IPS-20b (cell line): ENCODE data around the gene HOXB9.

Source experiments
- H3K27ac ChIP-seq: one replicate; pipeline ENCODE4 v1.5.1; 2013; ENCODE audit warnings: low read length
- H3K27me3 ChIP-seq: 2 replicates; pipeline ENCODE4 v1.6.1; 2013; ENCODE audit warnings: mild to moderate bottlenecking, low read length, inconsistent platforms; ENCODE audit not compliant: insufficient read depth
- H3K36me3 ChIP-seq: 2 replicates; pipeline ENCODE4 v1.6.1; 2013; ENCODE audit warnings: low read depth, mild to moderate bottlenecking, inconsistent platforms, low read length, moderate library complexity; ENCODE audit not compliant: insufficient read depth
- H3K4me1 ChIP-seq: 2 replicates; pipeline ENCODE4 v1.6.1; 2013; ENCODE audit warnings: mild to moderate bottlenecking, control low read depth, inconsistent platforms, low read length, moderate library complexity; ENCODE audit not compliant: insufficient read depth
- H3K4me3 ChIP-seq: 2 replicates; pipeline ENCODE4 v1.5.1; 2013; ENCODE audit warnings: mild to moderate bottlenecking, low read length, inconsistent platforms
- H3K9ac ChIP-seq: 2 replicates; pipeline ENCODE4 v1.6.1; 2013; ENCODE audit warnings: low read depth, mild to moderate bottlenecking, inconsistent platforms, low read length, moderate library complexity
- H3K9me3 ChIP-seq: 2 replicates; pipeline ENCODE4 v1.6.1; 2013; ENCODE audit warnings: mild to moderate bottlenecking, low read depth, low read length, inconsistent platforms; ENCODE audit not compliant: insufficient read depth

Gene HOXB9

DNA sequence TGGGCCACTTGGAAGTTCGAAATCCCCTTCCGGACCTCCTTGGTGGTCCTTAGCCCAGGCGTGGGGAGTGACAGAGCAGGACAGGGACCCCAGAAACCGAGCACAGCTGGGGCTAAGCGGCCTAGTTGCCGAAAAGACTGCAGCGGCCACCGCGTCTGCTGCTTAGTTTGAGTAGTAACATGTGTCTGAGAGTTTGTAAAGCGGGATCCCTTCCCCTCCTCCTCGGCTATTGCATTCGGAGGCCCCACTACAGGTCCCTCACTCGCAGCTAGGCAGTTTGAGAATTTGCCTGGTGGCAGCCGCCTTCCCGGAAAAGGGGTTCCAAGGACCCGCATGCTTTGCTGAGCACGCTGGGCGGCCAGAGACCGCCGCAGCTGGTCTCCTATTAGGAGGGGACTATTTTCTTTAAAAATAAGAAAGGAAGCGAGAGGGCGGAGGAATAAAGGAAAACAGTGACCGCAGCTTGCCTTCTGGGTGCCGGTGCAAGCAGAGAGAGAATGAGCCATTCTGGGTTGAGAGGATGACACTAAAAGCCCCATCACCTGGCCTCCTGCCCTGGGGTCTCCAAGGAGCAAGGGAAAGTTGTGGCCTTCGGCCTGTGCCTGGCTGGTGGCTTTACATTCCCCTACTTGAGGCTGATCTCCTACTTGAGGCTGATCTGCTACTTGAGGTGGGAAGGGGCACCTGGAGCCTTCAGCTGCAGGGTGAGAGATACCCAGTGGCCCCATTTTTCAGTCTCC is 31.4 kb downstream of the HOXB9 start:
- no peak overlapping the region for H3K9ac ChIP-seq

DNA sequence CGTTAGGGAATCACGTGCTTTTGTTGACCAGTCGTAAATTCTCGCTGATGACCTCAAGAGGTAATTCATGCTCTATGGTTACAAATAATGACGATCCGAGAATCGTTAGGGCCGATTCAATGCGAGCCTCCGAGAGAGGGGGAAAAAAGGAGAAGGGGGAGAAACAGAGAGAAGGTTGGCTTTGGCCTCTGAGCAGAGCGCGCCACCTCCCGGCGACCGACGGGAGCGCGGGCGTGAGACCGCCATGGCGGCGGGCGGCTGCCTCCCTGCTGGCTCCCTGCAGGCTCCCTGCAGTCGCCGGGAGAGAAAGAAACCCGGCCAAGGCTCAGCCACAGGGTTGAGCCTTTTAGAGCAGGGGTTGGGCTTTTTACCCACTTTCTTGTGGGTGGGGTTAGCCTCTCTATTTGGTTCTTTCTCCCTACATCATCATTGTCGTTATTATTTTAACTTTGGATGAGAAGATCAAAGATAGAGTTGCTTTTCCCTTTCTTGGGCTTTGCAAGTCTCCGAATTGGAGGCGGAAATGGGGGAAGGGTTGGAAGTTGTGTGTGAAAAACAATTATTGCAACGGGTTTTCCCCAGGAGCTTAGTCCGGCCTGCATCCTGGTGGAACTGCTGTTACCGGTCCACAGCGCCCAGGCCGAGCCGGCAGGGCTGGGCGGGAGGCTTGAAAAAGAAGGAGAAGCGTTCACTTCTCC is 32.2 kb downstream of the HOXB9 start:
- peaks cover 100% of the 10 kb centered on the region for H3K27me3 ChIP-seq
- no peaks in the 10 kb centered on the region; the same call in 1 of the 2 replicates for H3K9me3 ChIP-seq
- peaks cover 4% of the 10 kb centered on the region; the same call in 1 of the 2 replicates for H3K4me1 ChIP-seq
- H3K36me3 ChIP-seq, result no peaks in the 10 kb centered on the region
- H3K27ac ChIP-seq, result no peak overlapping the region
- no peak overlapping the region for H3K9ac ChIP-seq
- 0 out of 2 replicates have a peak overlapping the region, but pooled peaks have one; percentile 29 for H3K4me3 ChIP-seq

More for the DNA sequence above, 31.4 kb downstream of the HOXB9 start:
- Histone ChIP-seq H3K27ac (no peak overlapping the region), H3K27me3 (peaks cover 100% of the 10 kb centered on the region), H3K9me3 (peaks cover 3% of the 10 kb centered on the region; the same call in 1 of the 2 replicates), H3K4me1 (peaks cover 4% of the 10 kb centered on the region; the same call in 1 of the 2 replicates), H3K36me3 (no peaks in the 10 kb centered on the region), H3K4me3 (no peak overlapping the region)

- H3K27me3 ChIP-seq, result peaks cover 100% of the 10 kb centered on the region
- 0 out of 2 replicates have a peak within 1 kb of the TSS, but pooled peaks have one; percentile 29 for H3K4me3 ChIP-seq
- peaks cover 4% of the 10 kb centered on the region; the same call in 1 of the 2 replicates for H3K4me1 ChIP-seq
- H3K27ac ChIP-seq, result no peak within 1 kb of the TSS
- H3K9me3 ChIP-seq, result no peaks in the 10 kb centered on the region; the same call in 1 of the 2 replicates
- no peaks in the 10 kb centered on the region for H3K36me3 ChIP-seq
- H3K9ac ChIP-seq, result no peak within 1 kb of the TSS
These were observed 32.9 kb downstream of the HOXB9 start, which contains the start of gene HOXB5 for GRCh38 chr17:48593126-48593829. Gene HOXB5, minus strand, starts transcription at chr17:48593779. Its CDS starts 97 bp downstream, at chr17:48593682.

DNA sequence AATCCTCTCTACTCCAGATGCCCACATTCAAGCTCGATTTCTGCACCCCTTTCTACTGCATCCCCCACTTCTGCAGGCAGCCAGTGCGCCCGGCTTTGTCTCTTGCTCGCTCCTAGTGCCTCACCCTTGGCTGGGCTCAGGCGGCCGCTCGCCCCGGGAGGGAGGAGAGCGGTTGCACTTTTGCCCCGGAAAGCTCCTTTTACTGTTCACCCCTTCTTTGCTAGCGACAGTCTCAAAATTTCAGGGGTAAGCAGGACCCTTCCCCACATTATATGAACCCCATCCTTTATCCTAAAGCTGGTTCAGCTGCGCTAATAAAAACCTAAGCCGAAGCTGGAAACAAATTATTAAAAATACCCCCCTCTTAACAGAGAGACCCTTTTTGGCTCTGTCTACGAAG is 33.6 kb downstream of the HOXB9 start:
- no peak overlapping the region for H3K4me3 ChIP-seq
- peaks cover 100% of the 10 kb centered on the region for H3K27me3 ChIP-seq
- no peaks in the 10 kb centered on the region for H3K36me3 ChIP-seq
- H3K9me3 ChIP-seq, result peaks cover under 1% of the 10 kb centered on the region; the same call in 1 of the 2 replicates
- no peak overlapping the region for H3K9ac ChIP-seq
- peaks cover 4% of the 10 kb centered on the region; the same call in 1 of the 2 replicates for H3K4me1 ChIP-seq
- no peak overlapping the region for H3K27ac ChIP-seq

DNA sequence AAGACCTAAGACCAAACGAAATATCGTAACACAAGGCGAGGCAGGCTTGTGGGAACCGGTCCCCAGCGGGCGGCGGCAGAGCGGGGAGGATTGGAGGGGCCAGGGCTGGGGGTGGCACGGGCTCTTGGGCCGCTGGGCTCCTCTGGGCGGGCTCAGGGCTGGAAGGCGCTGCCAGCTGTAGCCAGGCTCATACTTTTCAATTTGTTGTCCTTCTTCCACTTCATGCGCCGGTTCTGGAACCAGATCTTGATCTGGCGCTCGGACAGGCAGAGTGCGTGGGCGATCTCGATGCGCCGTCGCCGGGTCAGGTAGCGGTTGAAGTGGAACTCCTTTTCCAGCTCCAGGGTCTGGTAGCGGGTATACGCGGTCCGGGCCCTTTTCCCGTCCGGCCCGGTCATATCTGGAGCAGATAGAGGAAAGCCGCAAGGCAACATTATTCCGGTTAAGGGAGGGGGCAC is 34.1 kb downstream of the HOXB9 start:
- H3K27ac ChIP-seq, result no peak overlapping the region

DNA sequence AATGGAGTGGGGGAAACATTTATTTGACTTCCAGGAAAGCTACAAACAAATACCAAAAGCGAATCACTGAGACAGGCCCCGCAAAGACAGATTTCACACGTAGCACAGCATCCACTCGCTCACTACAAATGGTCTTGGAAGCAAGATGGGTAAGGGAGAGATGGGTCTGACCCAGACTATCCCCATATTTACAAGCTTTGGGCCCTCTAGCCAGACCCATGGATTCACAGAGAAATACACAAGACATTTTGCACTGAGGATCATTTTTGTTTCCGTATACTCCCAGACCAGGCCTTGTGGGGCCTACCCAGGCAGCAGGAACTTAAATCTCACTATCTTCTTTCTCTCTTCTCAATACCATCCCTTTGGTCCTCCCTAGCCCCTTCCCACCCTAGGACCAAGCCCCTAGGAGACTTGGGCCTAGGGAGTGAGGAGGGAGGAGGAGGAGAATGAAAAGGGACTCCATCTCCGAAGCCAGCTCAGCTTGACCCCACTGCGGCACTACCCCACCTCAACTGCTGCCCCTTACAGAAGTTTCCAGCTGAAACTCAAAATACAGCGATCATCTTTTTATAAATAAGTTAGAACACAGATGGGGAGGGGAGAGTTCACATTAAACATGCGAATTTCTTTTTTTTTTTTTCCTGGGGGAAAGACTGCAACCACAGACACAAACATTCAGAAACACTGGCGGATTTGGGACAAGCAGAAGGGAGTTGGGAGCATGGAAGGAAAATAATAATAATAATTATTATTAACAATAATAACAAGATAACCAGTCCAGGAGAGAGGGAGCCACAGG is 34.7 kb downstream of the HOXB9 start:
- peaks cover 100% of the 10 kb centered on the region for H3K27me3 ChIP-seq
- H3K9me3 ChIP-seq, result peaks cover 3% of the 10 kb centered on the region; the same call in 1 of the 2 replicates
- no peak overlapping the region for H3K27ac ChIP-seq
- peaks cover 4% of the 10 kb centered on the region; the same call in 1 of the 2 replicates for H3K4me1 ChIP-seq
- no peak overlapping the region for H3K4me3 ChIP-seq
- no peak overlapping the region for H3K9ac ChIP-seq
- H3K36me3 ChIP-seq, result no peaks in the 10 kb centered on the region

More for the DNA sequence above, 34.1 kb downstream of the HOXB9 start:
- peaks cover 100% of the 10 kb centered on the region for H3K27me3 ChIP-seq
- peaks cover 3% of the 10 kb centered on the region; the same call in 1 of the 2 replicates for H3K9me3 ChIP-seq
- H3K9ac ChIP-seq, result no peak overlapping the region
- H3K36me3 ChIP-seq, result no peaks in the 10 kb centered on the region
- peaks cover 4% of the 10 kb centered on the region; the same call in 1 of the 2 replicates for H3K4me1 ChIP-seq
- H3K4me3 ChIP-seq, result no peak overlapping the region

DNA sequence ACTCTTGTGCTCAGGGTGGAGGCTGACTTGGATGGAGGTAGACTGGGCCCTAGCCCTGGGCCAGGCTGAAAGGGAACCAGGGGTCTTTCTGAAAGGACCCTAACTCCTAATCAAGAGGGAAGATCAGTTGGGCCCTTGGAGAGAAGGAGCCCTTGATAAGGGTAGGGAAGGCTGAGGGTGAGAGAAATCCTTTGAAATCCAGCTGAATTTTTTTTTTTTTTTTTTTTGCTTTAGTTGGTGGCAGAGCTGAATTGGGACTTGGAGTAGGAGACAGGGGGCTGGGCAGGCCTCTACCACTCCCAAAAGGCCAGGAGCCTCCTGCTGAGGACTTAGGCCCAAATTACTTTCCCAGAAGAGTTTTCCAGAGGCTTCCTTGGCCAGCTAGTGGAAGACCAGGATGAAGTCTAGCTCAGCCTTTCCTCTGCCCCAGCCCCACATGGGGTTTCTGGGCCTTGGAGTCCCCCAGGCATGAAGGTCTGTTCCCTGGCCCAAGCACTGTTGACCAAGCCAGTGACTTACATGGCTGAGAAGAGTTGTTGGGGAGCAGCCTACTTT is 35.5 kb downstream of the HOXB9 start:
- Histone ChIP-seq H3K27me3 (peaks cover 100% of the 10 kb centered on the region), H3K9me3 (peaks cover 3% of the 10 kb centered on the region; the same call in 1 of the 2 replicates), H3K9ac (no peak overlapping the region), H3K27ac (no peak overlapping the region), H3K4me3 (no peak overlapping the region), H3K36me3 (no peaks in the 10 kb centered on the region), H3K4me1 (peaks cover 4% of the 10 kb centered on the region; the same call in 1 of the 2 replicates)

DNA sequence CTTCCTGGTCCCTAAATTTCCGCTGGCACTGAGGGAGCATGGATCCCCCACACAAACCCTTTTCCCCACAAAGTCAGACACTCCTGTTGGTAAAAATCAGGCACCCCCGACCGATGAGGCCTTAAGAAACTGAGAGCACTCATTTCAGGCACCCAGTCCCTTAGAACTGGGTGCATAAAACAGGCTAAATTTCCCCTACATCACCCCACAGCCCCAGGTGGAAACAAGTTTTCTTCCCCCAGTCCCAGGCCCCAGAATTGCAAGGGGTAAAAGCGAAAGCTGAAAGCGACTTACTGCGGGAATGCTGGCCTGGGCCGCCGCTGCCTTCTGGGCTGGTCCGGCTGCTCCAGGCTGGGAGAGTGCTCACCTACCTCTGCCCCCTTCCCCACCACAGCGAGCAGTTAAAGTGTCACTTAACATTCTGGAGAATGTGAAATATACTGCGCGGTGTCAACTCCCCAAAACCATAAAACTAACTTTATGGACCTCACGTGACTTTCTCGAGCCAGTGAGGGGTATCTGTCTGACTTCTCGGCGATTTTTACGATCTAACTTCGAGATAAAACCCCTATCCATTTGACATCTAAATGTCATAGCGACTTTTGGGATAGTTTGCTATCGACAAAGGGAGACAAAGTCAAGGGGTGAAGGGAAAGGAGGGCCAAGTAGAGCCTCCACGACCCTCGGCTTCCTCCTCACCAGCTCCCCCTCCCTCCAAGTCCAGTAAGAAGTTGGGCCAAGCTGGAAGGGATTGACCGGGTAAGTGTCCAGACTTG is 36.1 kb downstream of the HOXB9 start, which contains the start of gene HOXB3:
Gene HOXB3, minus strand, starts transcription at position 411 of the 776 bp plus-strand sequence. CDS start 37,767 bp downstream, outside the sequence.
- no peak within 1 kb of the TSS for H3K9ac ChIP-seq
- peaks cover 100% of the 10 kb centered on the region for H3K27me3 ChIP-seq
- H3K4me3 ChIP-seq, result no peak within 1 kb of the TSS
- no peaks in the 10 kb centered on the region for H3K36me3 ChIP-seq
- H3K9me3 ChIP-seq, result peaks cover 3% of the 10 kb centered on the region; the same call in 1 of the 2 replicates
- peaks cover 4% of the 10 kb centered on the region; the same call in 1 of the 2 replicates for H3K4me1 ChIP-seq
- no peak within 1 kb of the TSS for H3K27ac ChIP-seq

- H3K27ac ChIP-seq, result no peak overlapping the region
- H3K27me3 ChIP-seq, result peaks cover 100% of the 10 kb centered on the region
- H3K36me3 ChIP-seq, result no peaks in the 10 kb centered on the region
- H3K4me1 ChIP-seq, result peaks cover 3% of the 10 kb centered on the region; the same call in 1 of the 2 replicates
- no peak overlapping the region for H3K9ac ChIP-seq
- peaks cover 3% of the 10 kb centered on the region; the same call in 1 of the 2 replicates for H3K9me3 ChIP-seq
- H3K4me3 ChIP-seq, result no peak overlapping the region
These were observed 36.9 kb downstream of the HOXB9 start for GRCh38 chr17:48589060-48589830.
